CD8-positive, alpha-beta memory T cell (primary cell): Measurements from ENCODE around the gene KIF13A. TPM values are rescaled to one million over a fixed set of nuclear protein-coding genes. Genes with fewer than 3 reads are reported as not detected.
"Not testable (repeated sequence)": the region's sequence is repeated elsewhere in the genome, so short reads cannot be mapped to it uniquely, and the experiment has no call there.

ENCODE experiments used
- CTCF ChIA-PET: fragments of 350-600 bp; sonication (Branson Sonifier 250); formaldehyde crosslinking; loops from one replicate; lab custom pipeline; 2021; ENCODE audit warnings: antibody characterized with exemption; lab: Charles Lee
- POLR2A ChIA-PET: fragments of 350-600 bp; sonication (Branson Sonifier 250); formaldehyde crosslinking; loops from one replicate; lab custom pipeline; 2021; ENCODE audit warnings: antibody characterized with exemption; lab: Charles Lee
- DNase-seq, 5 donors: peaks; one replicate each; pipeline versions ENCODE4 v3.0.0 to v3.0.0-alpha.2; 2020 to 2022; ENCODE audit warnings: mixed read lengths in 1 of 5
- H3K27ac ChIP-seq: one replicate; pipeline ENCODE4 v1.7.0; 2013; ENCODE audit warnings: low read depth, mild to moderate bottlenecking, low read length, moderate library complexity
- H3K27me3 ChIP-seq: 2 replicates; pipeline ENCODE4 v1.7.0; 2013; ENCODE audit warnings: low read length, mild to moderate bottlenecking; ENCODE audit not compliant: insufficient read depth, poor library complexity, severe bottlenecking
- H3K36me3 ChIP-seq: 2 replicates; pipeline ENCODE4 v1.7.0; 2013; ENCODE audit warnings: mild to moderate bottlenecking, low read length, moderate library complexity; ENCODE audit not compliant: insufficient read depth
- H3K4me1 ChIP-seq: 2 replicates; pipeline ENCODE4 v1.7.0; 2013; ENCODE audit warnings: mild to moderate bottlenecking, low read length, moderate library complexity; ENCODE audit not compliant: insufficient read depth
- H3K4me3 ChIP-seq: 2 replicates; pipeline ENCODE4 v1.7.0; 2013; ENCODE audit warnings: mild to moderate bottlenecking, low read length
- H3K9me3 ChIP-seq: 2 replicates; pipeline ENCODE4 v1.7.0; 2013; ENCODE audit warnings: mild to moderate bottlenecking, low read length
- H3K27ac Mint-ChIP-seq, 8 donors: one replicate each; pipeline ENCODE4 v1.8.0; 2020 to 2021; ENCODE audit warnings: mixed read lengths in 8 of 8, mild to moderate bottlenecking in 6 of 8, inconsistent platforms in 3 of 8, moderate library complexity in 3 of 8
- H3K27me3 Mint-ChIP-seq, 2 donors: one replicate each; pipeline ENCODE4 v1.8.0; 2020 to 2021; ENCODE audit warnings: mixed read lengths in 2 of 2, mild to moderate bottlenecking in 1 of 2, moderate library complexity in 1 of 2
- H3K36me3 Mint-ChIP-seq, 3 donors: one replicate each; pipeline ENCODE4 v1.8.0; 2020 to 2021; ENCODE audit warnings: mixed read lengths in 3 of 3, inconsistent platforms in 1 of 3, mild to moderate bottlenecking in 1 of 3
- H3K4me1 Mint-ChIP-seq, 3 donors: one replicate each; pipeline ENCODE4 v1.8.0; 2020 to 2021; ENCODE audit warnings: mixed read lengths in 3 of 3, inconsistent platforms in 1 of 3, mild to moderate bottlenecking in 1 of 3
- H3K4me3 Mint-ChIP-seq, 7 donors: one replicate each; pipeline ENCODE4 v1.8.0; 2020 to 2021; ENCODE audit warnings: mixed read lengths in 7 of 7, mild to moderate bottlenecking in 6 of 7, moderate library complexity in 4 of 7, inconsistent platforms in 2 of 7
- H3K9me3 Mint-ChIP-seq, 5 donors: one replicate each; pipeline ENCODE4 v1.8.0; 2020 to 2022; ENCODE audit warnings: mixed read lengths in 5 of 5, mild to moderate bottlenecking in 3 of 5, moderate library complexity in 2 of 5, inconsistent platforms in 1 of 5
- polyA plus RNA-seq: library from polyadenylated mRNA; unstranded; fragments of 300-500 nt; fragmentation: Illumina TruSeq; gene quantifications from one replicate; pipeline ENCODE4 v1.2.3, GENCODE V29; 2021
- total RNA-seq, 2 experiments: library from RNA; stranded (reverse); gene quantifications; one replicate each; pipeline ENCODE4 v1.2.3, GENCODE V29; 2021

Gene KIF13A
- total and polyA plus RNA-seq, 3 experiments from 2014 or later = 0.12 to 0.60 (median 0.18) TPM

- H3K9me3 Mint-ChIP-seq = peaks cover 8 to 27% (median 21%) of the 10 kb centered on the region in 5 donors
- Histone ChIP-seq H3K9me3 (peaks cover 6% of the 10 kb centered on the region), H3K4me3 (no peak overlapping the region), H3K27me3 (peaks cover 4% of the 10 kb centered on the region), H3K4me1 (no peaks in the 10 kb centered on the region), H3K27ac (no peak overlapping the region), H3K36me3 (no peaks in the 10 kb centered on the region)
- DNase-seq = no peak
- CTCF ChIA-PET = no interaction called here
- POLR2A ChIA-PET = no interaction called here
- no peak overlapping the region for H3K4me3 Mint-ChIP-seq
- H3K4me1 Mint-ChIP-seq = no peaks in the 10 kb centered on the region
- no peak overlapping the region for H3K27ac Mint-ChIP-seq
- H3K36me3 Mint-ChIP-seq = peaks cover 0 to 6% (median 0%) of the 10 kb centered on the region in 3 donors
- peaks cover 0 to 8% of the 10 kb centered on the region in 2 donors for H3K27me3 Mint-ChIP-seq
These were observed 93.2 kb downstream of the KIF13A start for GRCh38 chr6:17894191-17894590.

GRCh38 chr6:17892097-17892686 is 95.2 kb downstream of the KIF13A start:
- no peak overlapping the region for H3K27ac ChIP-seq
- ChIA-PET POLR2A (no interaction called here), CTCF (no interaction called here)
- H3K9me3 ChIP-seq = peaks cover 6% of the 10 kb centered on the region
- DNase-seq = no peak
- no peaks in the 10 kb centered on the region for H3K4me1 Mint-ChIP-seq
- no peaks in the 10 kb centered on the region for H3K27me3 ChIP-seq
- no peak overlapping the region for H3K27ac Mint-ChIP-seq
- H3K27me3 Mint-ChIP-seq = peaks cover 2 to 4% of the 10 kb centered on the region in 2 donors
- H3K36me3 ChIP-seq = no peaks in the 10 kb centered on the region
- no peaks in the 10 kb centered on the region for H3K4me1 ChIP-seq
- H3K36me3 Mint-ChIP-seq = peaks cover 0 to 6% (median 0%) of the 10 kb centered on the region in 3 donors
- H3K4me3 Mint-ChIP-seq = no peak overlapping the region
- peaks cover 8 to 24% (median 20%) of the 10 kb centered on the region in 5 donors for H3K9me3 Mint-ChIP-seq
- H3K4me3 ChIP-seq = no peak overlapping the region

GRCh38 chr6:17890309-17890708 is 97.1 kb downstream of the KIF13A start:
- H3K9me3 ChIP-seq = peaks cover 6% of the 10 kb centered on the region
- no peaks in the 10 kb centered on the region for H3K27me3 ChIP-seq
- no peak overlapping the region for H3K27ac Mint-ChIP-seq
- peaks cover 0 to 1% (median 0%) of the 10 kb centered on the region in 3 donors for H3K4me1 Mint-ChIP-seq
- H3K4me1 ChIP-seq = no peaks in the 10 kb centered on the region
- H3K36me3 Mint-ChIP-seq = no peaks in the 10 kb centered on the region
- H3K9me3 Mint-ChIP-seq = peaks cover 3 to 11% (median 9%) of the 10 kb centered on the region in 5 donors
- no peaks in the 10 kb centered on the region for H3K36me3 ChIP-seq
- H3K4me3 Mint-ChIP-seq = no peak overlapping the region
- CTCF ChIA-PET = no interaction called here
- H3K27me3 Mint-ChIP-seq = peaks cover 7 to 19% of the 10 kb centered on the region in 2 donors
- no peak for DNase-seq
- no peak overlapping the region for H3K4me3 ChIP-seq
- POLR2A ChIA-PET = no interaction called here
- no peak overlapping the region for H3K27ac ChIP-seq

GRCh38 chr6:17889777-17890176 is 97.7 kb downstream of the KIF13A start:
- CTCF ChIA-PET, H3K36me3 Mint-ChIP-seq, H3K4me1 ChIP-seq, POLR2A ChIA-PET, H3K27me3 ChIP-seq, H3K27ac Mint-ChIP-seq, H3K27ac ChIP-seq, H3K4me3 Mint-ChIP-seq, H3K36me3 ChIP-seq, H3K9me3 Mint-ChIP-seq, H3K9me3 ChIP-seq, DNase-seq, H3K4me1 Mint-ChIP-seq, H3K4me3 ChIP-seq: not testable (repeated sequence)
- peaks cover 9 to 20% of the 10 kb centered on the region in 2 donors for H3K27me3 Mint-ChIP-seq

- Mint-ChIP-seq H3K36me3 (peaks cover 0 to 2% (median 0%) of the 10 kb centered on the region in 3 donors), H3K4me1 (peaks cover 0 to 10% (median 5%) of the 10 kb centered on the region in 3 donors), H3K9me3 (peaks cover 0 to 1% (median 0%) of the 10 kb centered on the region in 5 donors), H3K27ac (no peak overlapping the region), H3K4me3 (no peak overlapping the region), H3K27me3 (peaks cover 14 to 27% of the 10 kb centered on the region in 2 donors)
- ChIA-PET POLR2A (no interaction called here), CTCF (no interaction called here)
- Histone ChIP-seq H3K27ac (no peak overlapping the region), H3K4me1 (no peaks in the 10 kb centered on the region), H3K27me3 (no peaks in the 10 kb centered on the region), H3K4me3 (no peak overlapping the region), H3K9me3 (no peaks in the 10 kb centered on the region), H3K36me3 (no peaks in the 10 kb centered on the region)
- no peak for DNase-seq
These were observed 100.5 kb downstream of the KIF13A start for GRCh38 chr6:17886891-17887290.

GRCh38 chr6:17885889-17886576 is 101.4 kb downstream of the KIF13A start:
- no peak overlapping the region for H3K4me3 Mint-ChIP-seq
- H3K4me1 Mint-ChIP-seq = peaks cover 0 to 10% (median 5%) of the 10 kb centered on the region in 3 donors
- Histone ChIP-seq H3K4me3 (no peak overlapping the region), H3K4me1 (no peaks in the 10 kb centered on the region), H3K9me3 (no peaks in the 10 kb centered on the region), H3K27ac (no peak overlapping the region), H3K36me3 (no peaks in the 10 kb centered on the region), H3K27me3 (no peaks in the 10 kb centered on the region)
- no peak for DNase-seq
- peak overlapping the region in 1 of 8 donors; percentile 26 for H3K27ac Mint-ChIP-seq
- POLR2A ChIA-PET = no interaction called here
- peaks cover 16 to 27% of the 10 kb centered on the region in 2 donors for H3K27me3 Mint-ChIP-seq
- H3K36me3 Mint-ChIP-seq = peaks cover 0 to 2% (median 0%) of the 10 kb centered on the region in 3 donors
- CTCF ChIA-PET = no interaction called here
- H3K9me3 Mint-ChIP-seq = no peaks in the 10 kb centered on the region

- H3K9me3 ChIP-seq = no peaks in the 10 kb centered on the region
- H3K27me3 ChIP-seq = no peaks in the 10 kb centered on the region
- H3K27ac Mint-ChIP-seq = no peak overlapping the region
- CTCF ChIA-PET = no interaction called here
- no peak overlapping the region for H3K4me3 ChIP-seq
- peaks cover 0 to 10% (median 5%) of the 10 kb centered on the region in 3 donors for H3K4me1 Mint-ChIP-seq
- no peak overlapping the region for H3K27ac ChIP-seq
- peaks cover 0 to 2% (median 0%) of the 10 kb centered on the region in 3 donors for H3K36me3 Mint-ChIP-seq
- DNase-seq = no peak
- H3K4me1 ChIP-seq = no peaks in the 10 kb centered on the region
- peaks cover 17 to 27% of the 10 kb centered on the region in 2 donors for H3K27me3 Mint-ChIP-seq
- H3K9me3 Mint-ChIP-seq = no peaks in the 10 kb centered on the region
- H3K4me3 Mint-ChIP-seq = peak overlapping the region in 2 of 7 donors; percentile 14 to 42
- no peaks in the 10 kb centered on the region for H3K36me3 ChIP-seq
- POLR2A ChIA-PET = no interaction called here
These were observed 102.6 kb downstream of the KIF13A start for GRCh38 chr6:17884498-17885478.
